HG03108 (cell line): Measurements from ENCODE around the gene AMN.

ENCODE experiments used
- ATAC-seq: cut with Tn5 transposase; IDR thresholded peaks from one replicate; pipeline ENCODE4 v1.9.1; 2021; ENCODE audit warnings: moderate library complexity; ENCODE audit not compliant: unreplicated experiment

Gene AMN

DNA sequence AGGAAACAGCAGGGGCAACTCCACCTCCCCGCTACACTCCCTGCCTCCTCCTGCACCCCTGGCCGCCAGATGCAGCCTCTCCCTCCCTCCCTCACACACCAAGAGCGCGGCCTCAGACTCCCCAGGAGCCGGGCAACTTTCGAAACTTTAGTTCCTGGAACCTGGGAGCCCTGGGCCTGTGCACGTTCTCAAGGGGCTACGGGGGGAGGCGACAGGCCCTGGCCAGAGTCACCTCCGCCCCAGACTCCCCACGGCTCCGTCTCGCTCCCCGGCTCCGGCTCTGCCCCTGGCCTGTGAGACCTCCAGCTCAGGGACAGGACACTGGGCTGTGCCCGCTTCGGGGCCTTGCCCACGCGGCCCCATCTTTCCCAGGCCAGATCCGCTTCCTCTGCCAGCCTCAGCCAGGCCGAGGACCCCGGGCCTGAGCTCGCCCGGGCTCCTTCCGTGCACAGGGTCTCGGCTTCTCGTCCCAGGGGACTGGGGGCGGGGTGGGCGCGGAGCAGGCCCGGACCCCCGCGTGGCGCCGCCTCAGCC is 5.5 kb downstream of the AMN start:
- ATAC-seq: peak; percentile 17

GRCh38 chr14:102928412-102929240 is 6.2 kb downstream of the AMN start:
- ATAC-seq: peak; percentile 53

- ATAC-seq: no peak
Measured at GRCh38 chr14:102929241-102930137, 7.0 kb downstream of the AMN start.

DNA sequence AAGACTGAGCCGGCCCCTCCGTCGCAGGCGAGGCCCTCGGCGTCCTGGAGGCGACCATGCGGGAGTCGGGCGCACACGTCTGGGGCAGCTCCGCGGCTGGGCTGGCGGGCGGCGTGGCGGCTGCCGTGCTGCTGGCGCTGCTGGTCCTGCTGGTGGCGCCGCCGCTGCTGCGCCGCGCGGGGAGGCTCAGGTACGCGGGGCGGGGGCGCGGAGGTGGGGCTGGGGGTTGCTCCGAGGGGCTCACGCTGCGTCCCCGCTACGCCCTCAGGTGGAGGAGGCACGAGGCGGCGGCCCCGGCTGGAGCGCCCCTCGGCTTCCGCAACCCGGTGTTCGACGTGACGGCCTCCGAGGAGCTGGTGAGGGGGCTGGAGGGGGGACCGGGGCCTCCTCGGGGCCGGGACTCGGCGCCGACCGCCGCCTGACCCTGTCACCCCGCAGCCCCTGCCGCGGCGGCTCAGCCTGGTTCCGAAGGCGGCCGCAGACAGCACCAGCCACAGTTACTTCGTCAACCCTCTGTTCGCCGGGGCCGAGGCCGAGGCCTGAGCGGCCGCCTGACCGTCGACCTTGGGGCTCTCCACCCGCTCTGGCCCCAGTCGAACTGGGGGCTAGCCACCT is 7.8 kb downstream of the AMN start:
- no peak for ATAC-seq

DNA sequence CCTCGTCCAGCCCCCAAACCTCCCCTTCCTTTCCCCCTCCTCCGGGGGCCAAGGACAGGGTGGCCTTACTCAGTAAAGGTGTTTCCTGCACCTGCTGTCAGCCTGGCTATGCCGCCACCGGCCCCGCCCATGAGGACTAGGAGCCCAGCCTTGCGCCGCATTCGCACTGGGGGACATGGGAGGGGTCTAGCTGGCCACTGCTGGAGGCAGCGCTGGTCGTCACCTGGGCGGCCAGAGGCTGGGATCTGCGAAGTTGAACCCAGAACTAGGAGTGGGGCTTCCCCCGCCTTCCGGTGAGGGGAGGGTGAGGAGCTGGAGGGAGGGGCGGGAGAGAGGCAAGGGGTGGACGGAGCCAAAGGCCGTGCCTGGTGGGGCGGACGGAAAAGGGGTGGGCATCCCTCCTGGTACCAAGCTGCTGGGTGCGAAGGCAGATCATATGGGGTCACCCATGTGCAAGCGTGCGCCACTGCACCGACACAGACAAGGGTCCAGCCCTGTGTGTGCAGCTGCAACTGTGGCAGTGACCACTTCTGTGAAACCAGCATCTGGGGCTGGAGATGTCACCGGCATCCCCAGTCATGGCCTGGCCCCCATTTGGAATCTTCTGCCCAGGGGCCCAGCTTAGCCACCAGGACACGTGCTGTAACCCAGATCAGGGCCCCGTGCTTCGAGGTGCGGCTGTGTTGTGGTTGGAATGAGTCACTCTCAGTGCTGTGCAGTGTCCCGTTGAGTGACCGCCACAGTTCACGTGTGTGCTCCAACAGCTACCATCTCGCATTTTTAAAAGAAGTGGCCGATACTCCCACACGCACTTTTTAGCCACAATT is 8.5 kb downstream of the AMN start:
- ATAC-seq: no peak

- no peak for ATAC-seq
Measured at GRCh38 chr14:102931580-102932285, 9.3 kb downstream of the AMN start.

- ATAC-seq: no peak
Measured at GRCh38 chr14:102932484-102933248, 10.2 kb downstream of the AMN start.

DNA sequence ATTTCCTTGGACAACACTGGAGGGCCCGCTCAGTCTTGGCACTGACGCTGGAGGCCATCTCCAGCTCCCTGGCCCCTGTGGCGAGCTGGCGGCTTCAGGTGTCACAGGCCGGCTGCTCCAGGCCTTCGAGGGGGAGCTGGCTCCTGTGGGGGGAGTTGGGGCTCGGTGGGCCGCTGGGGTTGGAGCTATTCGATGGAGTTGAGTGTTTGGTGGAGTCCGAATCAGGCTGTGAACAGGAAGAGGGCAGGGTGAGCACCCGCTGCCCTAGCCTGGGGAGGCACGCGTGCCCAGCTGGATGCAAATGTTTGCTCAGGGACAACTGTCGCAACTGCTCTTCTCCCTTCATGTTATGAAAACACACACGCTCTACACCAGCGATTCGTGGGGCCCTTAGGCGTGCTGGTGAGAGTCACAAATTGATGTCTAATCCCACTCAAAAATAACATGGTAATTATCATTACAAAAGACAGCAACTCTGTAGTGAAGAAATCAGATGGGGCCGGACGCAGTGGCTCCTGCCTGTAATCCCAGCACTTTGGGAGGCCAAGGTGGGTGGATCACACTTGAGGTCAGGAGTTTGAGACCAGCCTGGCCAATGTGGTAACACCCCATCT is 11.3 kb downstream of the AMN start:
- ATAC-seq: no peak

GRCh38 chr14:102935756-102936155 is 13.3 kb downstream of the AMN start:
- no peak for ATAC-seq

- no peak for ATAC-seq
Measured at GRCh38 chr14:102937331-102938175, 15.1 kb downstream of the AMN start.

- ATAC-seq: no peak
Measured at GRCh38 chr14:102938191-102938590, 15.7 kb downstream of the AMN start.

GRCh38 chr14:102939329-102939728 is 16.9 kb downstream of the AMN start:
- no peak for ATAC-seq

DNA sequence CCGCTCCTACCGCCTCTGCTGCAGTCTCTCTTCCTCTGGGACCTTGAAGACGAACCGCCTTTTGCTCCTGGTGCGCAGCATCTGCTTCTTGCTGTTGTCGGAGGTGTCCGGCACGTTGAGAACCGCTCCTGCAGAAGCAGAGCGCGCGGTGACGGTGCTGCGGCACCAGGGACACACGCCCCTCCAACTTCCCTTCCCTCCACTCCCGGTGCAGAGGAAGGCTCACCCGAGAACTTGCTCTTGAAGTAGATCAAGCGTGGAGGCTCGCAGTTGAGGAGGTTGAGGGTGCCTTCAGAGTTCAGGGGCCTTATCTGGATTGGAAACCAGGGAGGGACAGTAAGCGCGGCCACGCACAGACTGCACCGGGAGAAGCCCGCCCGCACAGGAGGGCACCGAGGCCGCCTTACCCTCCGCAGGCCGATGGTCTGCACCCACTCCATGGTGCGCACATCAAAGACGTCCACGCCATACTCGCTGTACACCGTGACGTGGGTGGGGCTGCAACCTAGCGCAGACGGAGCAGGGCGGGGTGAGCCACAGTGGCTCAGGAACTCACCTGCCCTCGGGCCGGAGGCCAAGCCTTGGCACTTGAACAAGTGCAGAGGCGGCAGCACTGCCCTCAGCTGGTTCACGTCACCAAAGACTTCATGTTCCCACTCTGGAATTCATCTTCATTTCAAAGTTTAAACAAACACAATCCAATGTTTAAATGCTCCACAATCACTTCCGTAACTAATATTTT is 17.5 kb downstream of the AMN start:
- no peak for ATAC-seq

GRCh38 chr14:102940729-102941362 is 18.4 kb downstream of the AMN start:
- no peak for ATAC-seq

DNA sequence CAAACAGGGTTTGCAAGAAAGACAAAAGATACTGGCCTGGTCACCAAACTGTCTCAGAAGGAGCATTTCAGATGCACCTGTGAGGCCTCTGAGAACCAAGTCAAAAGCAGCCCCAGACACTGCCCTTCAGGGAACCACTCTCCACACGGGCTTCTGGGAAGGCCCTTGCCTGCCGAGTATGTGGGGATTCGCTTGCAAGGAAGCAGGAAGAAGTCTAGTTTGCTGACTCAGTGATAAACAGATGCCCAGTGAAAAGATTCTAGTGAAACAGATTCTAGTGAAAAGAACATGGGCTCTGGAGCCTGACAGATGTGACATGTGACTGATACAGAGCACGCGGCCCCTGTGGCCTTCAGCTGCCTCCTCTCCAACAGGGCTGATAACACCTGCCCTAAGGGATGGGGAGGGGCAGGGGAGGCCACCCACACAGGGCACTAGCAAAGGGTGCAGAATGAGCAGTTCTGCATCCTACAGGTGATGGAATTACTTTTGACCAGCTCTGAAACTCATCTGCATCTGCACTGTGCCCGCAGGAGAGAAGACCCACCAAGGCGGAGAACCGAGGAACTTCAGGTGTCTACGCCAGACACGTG is 19.1 kb downstream of the AMN start:
- no peak for ATAC-seq

GRCh38 chr14:102942069-102942468 is 19.6 kb downstream of the AMN start:
- no peak for ATAC-seq
